GF-D8 (cell line): ENCODE data around the gene NUMB.

ENCODE experiments used
- DNase-seq: peaks from one replicate; lab custom pipeline; 2025; lab: John Stamatoyannopoulos, UW

Gene NUMB

DNA sequence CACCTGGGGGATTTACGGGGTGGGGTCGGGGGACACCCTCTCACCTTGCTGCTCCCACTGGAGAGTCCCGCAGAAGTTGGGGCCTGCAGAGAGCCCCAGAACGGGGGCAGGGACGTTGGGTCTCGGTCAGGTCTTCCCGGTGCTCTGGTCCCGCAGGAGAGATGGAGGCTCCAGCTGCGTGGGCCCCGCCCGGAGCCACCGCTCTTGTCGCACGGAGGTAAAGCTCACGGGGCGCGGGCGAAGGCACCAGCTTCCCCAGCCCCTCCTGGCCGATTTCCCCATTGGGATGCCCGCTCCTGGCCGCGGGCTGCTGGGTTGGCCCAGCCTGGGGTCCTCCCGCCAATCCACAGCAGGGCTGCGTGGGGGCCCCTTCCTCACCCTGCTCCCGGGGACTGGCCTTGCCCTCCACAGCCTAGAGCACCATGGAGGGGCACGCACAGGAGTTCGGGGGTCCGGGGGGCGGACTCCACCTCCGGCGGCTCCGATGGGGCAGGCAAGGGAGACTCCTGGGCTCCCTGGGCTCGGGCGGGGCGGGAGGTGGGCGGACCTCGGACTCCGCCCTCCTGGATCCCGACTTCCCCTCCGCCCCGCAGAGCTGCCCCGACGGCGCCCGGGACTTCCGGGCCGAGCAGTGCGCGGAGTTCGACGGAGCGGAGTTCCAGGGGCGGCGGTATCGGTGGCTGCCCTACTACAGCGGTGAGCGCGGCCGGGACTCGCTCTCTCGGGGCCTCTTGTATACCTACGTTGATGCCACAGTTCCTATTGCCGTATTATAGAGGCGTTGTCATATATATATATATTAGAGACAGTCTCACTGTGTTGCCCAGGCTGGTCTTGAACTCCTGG, 212.6 kb downstream of the NUMB start:
- no peak for DNase-seq

DNA sequence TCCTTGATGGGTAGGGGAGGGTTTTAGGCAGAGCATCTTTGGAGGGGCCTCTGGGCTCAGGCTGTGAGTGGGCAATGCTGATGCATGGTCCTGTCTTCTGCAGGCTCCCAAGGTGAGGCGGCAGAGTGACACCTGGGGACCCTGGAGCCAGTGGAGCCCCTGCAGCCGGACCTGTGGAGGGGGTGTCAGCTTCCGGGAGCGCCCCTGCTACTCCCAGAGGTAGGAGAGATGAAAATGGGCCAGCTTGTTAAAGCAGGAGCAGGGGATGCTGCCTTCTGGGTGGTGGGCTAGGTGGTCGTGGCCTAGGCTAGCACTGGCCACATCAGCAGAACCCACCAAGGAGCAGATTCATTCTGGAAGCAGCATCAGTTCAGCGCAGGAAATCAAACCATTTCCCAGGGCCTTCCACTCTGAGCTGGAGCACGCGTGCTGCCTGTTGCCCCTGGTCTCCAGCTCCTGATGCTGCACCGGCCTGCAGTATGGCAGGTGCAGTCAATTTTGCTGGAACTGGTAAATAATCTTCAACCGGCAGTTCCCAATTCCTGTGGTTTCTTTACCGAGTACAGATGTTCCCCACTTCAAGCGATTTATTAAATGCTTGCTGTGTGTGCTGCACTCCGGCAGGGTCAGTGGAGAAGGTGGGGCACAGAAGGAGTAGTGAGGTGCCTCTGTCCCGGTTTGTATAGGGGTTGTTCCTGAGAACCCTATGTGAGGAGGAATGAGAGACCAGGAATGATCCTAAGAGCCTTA, 213.6 kb downstream of the NUMB start:
- no peak for DNase-seq

DNA sequence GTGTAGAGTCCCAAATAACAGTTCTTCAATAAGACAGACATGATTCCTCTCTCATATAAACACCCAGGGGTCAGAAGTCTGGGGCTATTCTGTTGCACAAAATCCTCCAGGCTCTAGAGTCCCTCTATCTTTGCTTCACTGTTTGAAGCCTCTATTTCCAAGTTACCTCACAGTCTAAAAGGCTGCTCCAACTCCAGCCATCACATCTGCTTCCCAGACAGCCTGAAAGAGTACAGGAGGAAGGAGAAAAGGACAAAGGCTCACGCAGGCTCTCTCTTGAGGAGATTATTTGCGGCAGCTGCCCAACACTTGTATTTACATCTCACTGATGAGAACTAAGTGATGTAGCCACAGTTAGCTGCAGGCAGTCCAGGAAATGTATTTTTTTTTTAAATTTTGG, 214.6 kb downstream of the NUMB start:
- DNase-seq, result no peak

DNA sequence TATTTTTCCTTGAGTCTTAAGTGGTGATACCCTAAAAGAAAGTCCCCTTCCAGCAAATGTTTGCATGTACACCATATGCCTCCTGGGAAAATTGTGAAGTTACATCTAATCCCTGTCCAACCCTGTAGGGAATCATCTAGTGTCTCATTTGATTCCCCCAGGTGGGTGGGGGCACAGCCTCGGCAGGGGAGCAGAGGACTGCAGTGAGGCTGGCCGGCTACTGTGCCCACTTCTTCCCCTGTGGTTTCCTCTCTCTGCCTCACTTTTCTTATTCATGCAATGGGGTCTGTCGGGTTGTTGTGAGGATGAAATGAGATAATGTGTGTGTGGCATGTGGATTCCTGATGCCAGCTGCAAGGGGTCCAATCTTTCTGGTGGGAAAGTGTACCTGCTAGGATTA, 215.0 kb downstream of the NUMB start:
- DNase-seq, result no peak

DNA sequence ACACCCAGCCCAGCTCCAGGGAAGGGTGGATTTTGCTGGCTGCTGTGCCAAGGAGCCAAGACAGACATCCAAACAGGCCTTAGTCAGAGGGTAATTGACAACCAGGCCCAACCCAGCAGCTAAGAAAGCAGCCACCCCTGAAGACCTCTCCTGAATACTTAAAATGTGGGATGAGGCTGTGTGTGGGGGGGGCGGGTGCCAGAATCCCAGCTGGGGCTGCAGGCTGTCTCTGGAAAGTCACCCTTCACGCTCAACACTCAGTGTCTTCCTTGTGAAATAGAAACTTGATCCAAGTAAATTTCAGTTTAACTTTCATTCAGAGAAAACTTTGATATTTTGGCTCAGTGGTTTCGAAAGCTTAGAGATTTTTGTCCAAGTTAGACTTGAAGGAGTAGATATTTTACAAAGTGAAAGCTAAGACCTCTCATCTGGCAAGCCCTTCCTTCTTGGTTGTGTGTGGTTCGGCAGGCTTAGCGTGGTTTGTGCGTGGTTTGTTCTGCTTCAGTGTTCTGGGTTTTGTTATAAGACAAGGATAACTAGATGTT, 215.9 kb downstream of the NUMB start:
- DNase-seq, result no peak

DNA sequence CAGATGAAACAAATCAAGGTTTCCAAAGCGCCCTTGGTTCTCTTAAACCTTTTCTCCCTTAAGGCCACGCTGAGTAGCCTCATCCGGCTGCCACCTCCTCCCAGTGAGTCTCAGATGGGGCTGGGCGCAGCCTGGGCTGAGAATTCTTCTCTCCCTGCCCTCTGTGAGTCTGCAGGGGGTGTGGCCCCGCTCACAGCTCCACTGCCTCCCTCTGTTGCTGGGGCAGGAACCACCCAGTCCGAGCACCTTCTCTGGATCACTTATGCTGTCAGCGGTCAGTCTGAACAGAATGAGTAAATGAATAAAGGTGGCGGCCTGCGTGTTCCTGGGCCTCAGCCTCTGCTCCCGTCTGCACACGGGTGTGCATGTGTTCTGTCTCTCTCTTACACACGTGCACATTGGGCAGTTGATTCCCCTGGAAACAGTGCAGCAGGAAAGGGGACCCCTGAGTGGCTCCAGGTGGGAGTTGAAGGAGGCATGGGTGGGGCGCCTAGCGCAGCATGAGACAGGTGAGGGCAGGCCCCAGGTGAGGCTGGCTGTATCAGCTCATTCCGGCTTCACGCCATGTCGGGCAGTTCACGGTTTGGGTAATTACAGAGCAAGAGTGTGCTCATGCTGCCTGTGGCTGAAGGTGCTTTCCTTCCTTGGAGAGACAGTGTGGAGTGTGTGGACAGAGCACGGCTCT, 216.7 kb downstream of the NUMB start:
- no peak for DNase-seq

DNA sequence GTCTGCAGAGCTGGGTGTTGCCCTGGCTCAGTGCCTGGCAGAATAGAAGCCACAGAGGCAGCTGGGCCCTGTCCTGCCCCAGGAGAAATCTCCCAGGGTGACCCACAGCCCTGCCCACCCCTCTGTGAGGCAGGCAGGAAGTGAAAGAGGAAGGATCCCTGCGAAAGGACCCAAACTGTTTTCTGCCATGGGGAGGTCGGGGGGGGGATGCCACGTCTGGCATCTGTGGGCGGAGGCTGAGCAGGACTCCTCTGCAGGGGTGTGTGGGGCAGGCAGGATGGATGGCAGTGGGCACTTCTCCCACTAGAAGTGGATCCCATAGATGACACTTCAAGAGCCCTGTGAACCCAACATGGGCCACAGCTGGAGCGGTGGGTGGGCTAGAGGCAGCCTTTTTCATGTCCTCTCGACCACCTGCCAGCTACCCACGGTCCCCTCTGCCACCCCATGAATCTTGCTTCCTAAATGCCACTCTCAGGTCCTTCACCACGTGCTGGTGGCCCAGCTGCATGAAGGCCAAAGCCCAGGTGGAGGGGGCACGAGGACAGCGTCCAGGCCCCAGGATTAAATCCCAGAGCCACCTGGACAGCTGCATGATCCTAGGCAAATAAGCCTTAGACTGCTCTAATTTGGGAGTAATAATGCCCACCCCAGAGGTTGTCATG, 217.4 kb downstream of the NUMB start:
- no peak for DNase-seq

DNA sequence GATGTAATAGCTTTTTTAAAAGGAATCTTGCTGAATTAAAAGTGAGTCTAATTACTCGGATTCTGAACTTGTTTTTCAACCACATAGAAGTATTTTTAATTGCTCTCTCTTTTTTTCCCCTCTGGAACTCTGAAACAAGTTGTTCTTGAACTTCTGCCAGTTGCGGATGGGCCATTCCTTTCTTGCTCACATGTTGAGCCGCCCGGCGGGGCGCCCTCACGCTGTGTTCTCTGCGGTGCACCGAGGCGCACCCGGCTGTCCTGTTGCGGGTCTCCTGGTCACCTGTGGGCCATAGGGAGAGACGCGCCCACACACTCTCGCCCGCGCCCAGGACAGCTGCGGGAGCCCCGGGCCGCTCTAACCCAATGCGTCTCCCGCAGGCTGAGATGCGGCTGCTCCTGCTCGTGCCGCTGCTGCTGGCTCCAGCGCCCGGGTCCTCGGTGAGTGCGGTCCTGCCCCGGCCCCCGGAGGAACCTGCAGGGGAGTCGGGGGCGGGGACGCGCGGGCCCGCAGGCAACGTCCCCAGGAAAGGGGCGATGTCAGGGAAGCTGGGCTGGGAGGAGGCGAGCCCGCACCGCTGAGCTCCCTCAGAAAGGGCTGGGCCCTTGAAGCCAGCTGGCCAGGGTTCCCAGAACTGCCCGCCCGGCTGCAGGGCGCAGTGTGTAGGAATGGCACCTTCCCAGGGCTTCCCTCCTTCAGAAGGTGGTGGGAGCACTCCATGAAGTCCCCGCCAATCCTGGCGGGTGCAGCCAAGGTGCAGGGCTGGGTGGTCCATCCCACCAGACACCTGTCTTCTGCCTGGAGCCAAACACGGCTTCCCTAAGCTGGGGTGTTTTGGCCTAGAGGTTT, 218.7 kb downstream of the NUMB start:
- no peak for DNase-seq

DNA sequence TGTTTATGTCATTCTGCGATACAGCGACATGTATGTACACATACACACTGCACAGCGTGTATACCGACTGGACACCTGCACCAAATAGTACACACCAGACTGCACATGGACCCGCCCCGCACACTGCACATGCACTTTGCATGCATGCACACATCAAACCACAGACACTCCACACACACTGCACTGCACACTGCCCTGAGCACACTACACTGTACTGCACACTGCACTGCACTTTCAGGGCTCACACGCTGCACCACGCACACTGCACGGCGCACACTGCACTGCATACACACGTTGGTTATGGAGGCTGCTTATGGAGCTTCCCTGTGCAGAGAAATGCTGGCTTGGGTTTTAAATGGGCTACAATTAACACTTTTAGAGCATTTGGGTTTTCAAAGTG, 219.4 kb downstream of the NUMB start:
- DNase-seq, result no peak

DNA sequence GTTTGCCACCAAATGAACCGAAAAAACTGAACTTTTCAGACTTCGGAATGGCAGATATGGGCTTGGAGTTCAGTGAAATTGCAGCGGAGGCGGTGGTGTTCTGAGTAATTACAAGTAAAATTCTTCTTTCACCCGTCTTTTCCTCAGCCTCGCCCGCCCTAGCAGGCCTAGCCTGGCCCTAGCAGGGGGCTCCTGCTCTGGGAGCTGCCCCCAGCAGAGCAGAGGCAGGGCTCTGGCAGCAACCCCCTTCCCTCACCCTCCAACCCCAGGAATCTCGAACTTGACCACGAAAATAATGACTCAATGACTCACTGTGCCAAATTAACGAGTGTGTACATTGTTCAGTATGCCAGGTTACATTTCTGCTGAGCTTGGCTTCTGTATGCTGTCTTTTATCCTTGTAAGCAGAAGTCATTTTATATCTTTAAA, 219.9 kb downstream of the NUMB start:
- DNase-seq, result no peak

DNA sequence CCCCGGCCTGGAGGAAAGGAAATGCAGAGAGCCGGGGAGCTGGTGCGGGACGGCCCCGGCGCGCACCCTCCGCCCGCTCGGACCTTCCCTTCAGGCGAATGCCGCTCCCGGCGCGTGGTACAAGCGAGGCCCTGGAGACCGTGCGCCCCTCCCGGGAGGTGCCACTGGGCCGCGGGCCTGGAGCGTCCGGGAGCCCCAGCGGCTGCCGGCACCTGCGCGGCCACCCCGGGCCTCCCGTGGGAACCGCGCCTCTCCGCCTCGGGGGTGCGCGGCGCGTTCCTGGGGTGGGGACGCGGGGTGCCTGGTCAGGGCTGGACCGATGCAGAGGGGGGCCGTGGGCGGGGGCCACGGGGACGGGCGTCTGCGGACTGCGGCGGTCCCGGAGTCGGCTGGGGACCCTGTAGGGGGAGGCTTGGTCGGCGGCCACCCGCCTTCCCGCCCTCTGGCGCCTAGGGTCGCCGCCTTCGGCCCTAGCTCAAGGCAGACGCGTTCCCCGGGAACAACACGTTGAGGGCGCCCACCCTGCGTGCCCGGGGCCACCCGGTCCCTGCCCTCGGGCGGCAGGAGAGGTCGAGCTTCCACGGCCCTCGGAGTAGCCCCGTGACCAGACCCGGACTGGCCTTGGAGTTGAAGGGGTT, 220.4 kb downstream of the NUMB start:
- no peak for DNase-seq

DNA sequence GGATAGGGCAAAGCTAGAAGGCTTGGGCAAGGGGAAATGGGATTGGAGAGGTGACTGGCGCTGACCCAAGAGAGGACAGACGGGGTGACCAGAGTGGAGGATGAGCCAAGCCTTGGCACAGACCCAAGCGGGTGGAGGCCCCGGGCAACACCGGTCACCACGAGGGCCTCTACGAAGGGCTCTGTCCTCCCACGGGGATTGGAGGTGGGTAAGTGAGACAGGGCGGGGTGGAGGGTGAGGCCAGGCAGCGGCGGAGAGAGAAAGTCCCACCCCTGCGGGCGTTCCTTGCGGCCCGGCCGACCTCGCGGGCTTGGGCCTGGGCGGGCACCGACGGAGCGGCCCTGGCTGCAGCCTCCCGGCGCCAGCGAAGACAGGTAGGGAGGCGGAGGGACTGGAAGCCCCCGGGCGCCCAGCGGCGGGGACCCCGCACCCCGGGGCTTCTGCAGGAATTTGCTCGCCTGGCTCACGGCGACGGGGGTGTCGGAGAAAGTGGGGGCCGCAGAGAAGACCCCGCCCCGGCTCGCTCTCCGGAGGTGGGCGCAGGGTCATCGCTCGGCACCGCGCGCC, 221.0 kb downstream of the NUMB start, which contains the start of gene PAPLN:
Gene PAPLN, plus strand, starts transcription at position 288 of the 567 bp plus-strand sequence. CDS start 2,273 bp downstream, outside the sequence.
- no peak for DNase-seq

DNA sequence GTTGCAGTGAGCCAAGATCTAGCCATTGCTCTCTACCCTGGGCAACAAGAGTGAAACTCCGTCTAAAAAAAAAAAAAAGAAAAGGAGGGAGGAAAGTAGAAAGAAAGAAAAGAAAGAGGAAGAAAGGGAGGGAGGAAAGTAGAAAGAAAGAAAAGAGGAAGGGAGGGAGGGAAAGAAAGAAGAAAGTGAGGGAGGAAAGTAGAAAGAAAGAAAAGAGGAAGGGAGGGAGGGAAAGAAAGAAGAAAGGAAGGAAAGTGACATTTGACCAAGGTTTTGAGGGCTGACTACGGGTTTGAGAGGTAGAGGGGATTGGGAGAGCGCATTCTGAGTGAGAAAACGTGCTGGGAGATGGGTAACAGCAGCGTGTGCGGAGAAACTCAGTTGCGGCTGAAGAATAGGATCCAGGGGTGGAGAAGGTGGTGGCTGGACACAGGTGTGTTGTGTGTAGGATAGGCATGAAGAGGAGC, 221.6 kb downstream of the NUMB start:
- DNase-seq, result no peak

DNA sequence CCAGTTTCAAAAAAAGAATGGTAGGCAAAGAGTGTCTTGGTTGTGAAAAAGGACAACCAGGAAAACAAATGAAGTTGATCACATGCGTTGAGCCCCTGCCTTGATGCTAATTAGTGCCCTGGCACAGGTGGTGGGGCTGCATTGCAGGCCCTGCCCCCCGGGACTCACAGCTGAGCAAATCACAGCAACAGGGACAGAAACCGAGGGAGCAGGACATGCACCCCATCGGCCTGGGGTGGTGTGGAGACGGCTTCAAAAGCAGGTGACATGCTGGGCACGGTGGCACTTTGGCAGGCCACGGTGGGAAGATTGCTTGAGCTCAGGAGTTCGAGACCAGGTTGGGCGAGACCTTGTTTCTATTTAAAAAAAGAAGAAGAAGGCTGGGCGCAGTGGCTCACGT, 222.2 kb downstream of the NUMB start:
- DNase-seq, result no peak

DNA sequence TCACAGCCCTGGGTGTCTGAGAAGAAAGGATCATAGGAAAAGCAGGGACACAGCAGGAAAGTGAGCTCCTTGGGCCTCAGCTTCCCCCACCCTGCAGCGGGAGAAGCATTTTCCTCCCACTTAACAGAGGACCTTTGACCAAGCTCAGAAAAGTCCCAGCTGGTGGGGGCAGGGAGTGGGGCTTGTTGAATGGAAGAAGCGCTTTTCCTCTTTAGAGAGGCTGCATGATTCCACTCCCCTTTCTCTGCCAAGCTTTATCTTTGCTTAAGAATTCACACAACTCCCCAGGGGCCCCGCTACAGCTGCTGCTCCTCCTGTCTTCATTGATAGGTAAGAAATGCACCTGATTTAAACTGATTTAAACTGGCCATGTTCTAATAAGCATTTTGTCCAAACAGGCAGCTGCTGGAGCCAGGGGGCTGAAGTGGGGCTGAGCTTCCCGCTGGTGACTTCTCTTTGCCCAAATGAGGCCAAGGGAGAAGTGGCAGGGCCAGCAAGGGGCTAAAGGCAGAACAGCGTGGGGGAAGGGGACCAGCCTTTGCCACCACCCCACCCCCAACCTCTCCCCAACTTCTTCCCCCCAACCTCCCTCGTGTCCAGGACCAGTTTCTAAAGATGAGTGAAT, 222.7 kb downstream of the NUMB start:
- no peak for DNase-seq

DNA sequence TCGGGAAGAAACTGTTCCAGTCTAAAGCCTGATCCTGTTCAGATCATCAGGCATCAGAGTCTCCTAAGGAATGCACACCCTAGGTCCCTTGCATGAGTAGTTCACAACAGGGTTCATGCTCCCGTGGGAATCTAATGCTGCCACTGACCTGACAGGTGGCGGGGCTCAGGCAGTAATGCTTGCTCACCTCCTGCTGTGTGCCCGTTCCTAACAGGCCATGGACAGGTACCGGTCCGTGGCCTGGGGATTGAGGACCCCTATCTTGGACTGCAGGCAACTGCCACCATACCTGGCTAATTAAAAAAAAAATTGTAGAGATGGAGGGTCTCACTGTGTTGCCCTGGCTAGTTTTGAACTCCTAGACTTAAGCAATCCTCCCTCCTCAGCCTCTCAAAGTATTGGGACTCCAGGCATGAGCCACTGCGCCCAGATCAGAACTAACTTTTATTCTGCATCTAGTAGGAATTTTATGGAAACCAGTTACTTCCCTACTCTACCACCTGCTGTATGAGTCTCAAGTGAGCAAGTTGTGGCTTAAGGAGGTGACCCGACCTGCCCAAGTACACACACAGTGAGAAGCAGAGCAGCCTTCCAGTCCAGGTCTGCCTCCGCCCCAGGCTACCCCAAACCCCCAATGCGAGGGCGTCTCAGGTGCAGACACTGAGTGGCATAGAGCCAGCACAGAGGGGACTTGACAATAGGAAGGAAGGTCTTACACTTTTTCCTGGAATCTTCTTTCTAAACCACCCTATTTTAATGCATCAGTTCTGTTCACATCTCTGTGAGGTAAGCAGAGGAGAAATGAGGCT, 223.6 kb downstream of the NUMB start:
- no peak for DNase-seq

DNA sequence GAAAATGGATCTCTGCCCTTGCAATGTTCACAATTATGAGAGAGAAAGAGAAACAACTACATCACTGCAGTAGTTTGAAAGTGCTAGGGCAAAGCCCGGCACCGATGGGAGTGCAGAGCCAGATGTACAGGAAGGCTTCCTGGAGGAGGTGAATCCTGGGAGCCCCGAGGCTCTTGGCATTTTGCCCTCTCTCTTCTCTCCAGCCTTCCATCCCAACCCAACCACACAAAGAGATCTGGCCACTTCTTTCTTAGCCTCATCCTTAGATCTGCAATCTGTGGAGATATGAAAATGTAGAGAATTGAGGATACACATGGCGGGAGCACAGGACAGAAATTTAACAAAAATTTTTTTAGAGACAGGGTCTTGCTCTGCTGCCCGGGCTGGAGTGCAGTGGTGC, 224.3 kb downstream of the NUMB start:
- DNase-seq, result no peak

DNA sequence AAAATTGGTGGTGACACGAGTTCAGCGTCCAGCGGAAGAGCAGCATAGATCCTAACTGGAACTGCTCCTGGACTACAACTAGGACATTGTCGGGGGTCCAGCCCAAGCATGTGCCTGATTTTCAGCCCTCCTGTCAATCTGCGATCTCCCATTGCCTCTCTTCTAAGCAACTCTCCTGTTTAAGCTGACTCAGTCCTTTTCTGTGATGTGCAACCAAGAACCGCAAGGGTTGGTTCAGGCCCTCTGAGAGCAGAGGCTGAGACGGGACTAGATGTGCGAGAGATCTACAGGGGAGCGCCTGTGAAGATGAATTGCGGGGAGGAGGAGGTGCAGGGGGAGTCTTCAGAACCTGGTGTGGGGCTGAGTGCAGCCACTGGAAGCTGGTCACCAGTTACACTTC, 224.8 kb downstream of the NUMB start:
- no peak for DNase-seq

DNA sequence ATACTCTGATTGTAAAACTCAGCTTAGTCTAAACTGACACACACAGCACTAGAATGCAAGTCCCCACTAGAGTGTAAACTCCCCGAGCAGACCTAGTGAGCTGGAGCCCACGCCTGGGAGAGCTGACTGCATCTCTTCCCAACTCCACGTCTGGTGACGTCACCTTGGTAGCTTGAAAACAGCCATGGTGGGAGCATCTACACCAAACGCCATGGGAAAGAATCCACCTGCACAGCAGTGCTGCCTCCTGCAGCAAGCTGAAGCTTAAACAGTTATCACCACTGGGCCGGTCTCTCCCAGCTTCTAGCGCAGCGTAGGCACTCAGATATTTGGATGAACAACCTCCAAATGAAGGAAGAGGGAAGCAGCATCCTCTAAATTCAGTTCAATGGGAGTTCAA, 225.4 kb downstream of the NUMB start:
- DNase-seq, result no peak
